AG09319 (cell line): Measurements from ENCODE around the gene KRTAP10-6.
"Not testable (repeated sequence)": the region's sequence is repeated elsewhere in the genome, so short reads cannot be mapped to it uniquely, and the experiment has no call there.

Experiments
- DNase-seq: peaks from one replicate; pipeline ENCODE4 v3.0.0-alpha.2; 2010; ENCODE audit warnings: low read depth; ENCODE audit errors: extremely low read depth
- CTCF ChIP-seq: IDR thresholded peaks from 2 replicates; pipeline ENCODE4 v1.5.1; 2011; ENCODE audit warnings: low read depth, mild to moderate bottlenecking, inconsistent platforms, low read length, moderate library complexity

Gene KRTAP10-6

DNA sequence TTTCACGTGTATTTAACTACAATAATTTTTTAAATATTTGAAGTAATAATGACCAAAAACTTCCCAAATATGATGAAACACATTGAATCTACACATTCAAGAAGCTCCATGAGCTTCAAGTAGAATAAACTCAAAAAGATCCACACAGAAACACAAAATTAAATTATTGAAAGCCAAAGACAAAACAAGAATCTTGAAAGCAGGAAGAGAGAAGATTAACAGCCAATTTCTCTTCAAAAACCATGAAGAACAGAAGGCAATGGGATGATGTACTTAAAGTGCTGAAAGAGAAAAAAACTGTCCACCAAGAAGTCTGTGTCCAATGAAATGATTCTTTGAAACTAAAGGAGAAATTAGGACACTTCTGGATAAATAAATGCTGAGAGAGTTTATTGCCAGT lies 39.8 kb upstream of the KRTAP10-6 start:
- DNase-seq, result no peak
- TF ChIP-seq CTCF, result no peak

- no peak for DNase-seq
- TF ChIP-seq CTCF, result no peak
These were observed 38.1 kb upstream of the KRTAP10-6 start for GRCh38 chr21:44630440-44630839.

- no peak for DNase-seq
- no peak for TF ChIP-seq CTCF
These were observed 36.5 kb upstream of the KRTAP10-6 start for GRCh38 chr21:44628707-44629391.

DNA sequence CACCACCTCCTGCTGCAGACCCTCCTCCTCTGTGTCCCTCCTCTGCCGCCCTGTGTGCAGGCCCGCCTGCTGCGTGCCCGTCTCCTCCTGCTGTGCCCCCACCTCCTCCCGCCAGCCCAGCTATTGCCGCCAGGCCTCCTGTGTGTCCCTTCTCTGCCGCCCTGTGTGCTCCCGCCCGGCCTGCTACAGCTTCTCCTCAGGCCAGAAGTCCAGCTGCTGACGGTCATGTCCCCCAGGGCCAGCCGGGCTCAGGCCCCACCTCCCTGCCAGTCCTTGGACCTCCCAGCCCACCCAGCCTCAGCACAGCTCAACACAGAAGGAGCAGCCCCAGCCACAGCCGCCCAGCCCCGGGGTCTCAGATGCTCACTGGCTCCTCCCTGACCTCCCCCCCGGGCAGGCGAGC lies 35.5 kb upstream of the KRTAP10-6 start:
- not testable (repeated sequence) for DNase-seq

DNA sequence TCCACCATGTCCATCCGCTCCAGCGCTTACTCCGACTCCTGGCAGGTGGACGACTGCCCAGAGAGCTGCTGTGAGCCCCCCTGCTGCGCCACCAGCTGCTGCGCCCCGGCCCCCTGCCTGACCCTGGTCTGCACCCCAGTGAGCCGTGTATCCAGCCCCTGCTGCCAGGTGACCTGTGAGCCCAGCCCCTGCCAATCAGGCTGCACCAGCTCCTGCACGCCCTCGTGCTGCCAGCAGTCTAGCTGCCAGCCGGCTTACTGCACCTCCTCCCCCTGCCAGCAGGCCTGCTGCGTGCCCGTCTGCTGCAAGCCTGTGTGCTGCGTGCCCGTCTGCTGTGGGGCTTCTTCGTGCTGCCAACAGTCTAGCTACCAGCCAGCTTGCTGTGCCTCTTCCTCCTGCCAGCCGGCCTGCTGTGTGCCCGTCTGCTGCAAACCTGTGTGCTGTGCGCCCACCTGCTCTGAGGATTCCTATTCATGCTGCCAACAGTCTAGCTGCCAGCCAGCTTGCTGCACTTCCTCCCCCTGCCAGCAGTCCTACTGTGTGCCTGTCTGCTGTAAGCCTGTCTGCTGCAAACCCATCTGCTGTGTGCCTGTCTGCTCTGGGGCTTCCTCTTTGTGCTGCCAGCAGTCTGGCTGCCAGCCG lies 35.0 kb upstream of the KRTAP10-6 start:
- DNase-seq, result not testable (repeated sequence)

DNA sequence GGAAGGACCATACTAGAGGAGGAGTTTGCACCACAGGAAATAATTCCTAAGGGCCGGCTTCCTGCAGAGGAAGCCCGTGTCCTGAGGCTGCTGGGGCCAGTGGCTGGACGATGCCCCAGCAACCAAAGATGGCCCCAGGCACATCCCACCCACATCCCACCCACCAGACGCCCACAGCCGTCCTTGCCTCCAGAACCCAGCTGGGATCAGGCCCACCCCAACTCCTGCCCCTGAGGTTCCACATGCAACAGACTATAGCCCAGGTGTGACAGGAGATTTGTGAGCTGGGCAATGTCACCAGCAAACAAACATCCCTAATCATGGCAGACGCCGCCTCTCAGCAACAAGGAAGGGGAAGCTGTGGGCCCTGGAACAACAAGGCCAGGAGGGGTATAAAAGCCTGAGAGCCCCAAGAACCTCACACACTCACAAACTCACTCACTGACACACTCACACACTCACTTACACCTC lies 34.4 kb upstream of the KRTAP10-6 start, which contains the start of gene KRTAP10-9:
KRTAP10-9 (plus strand) TSS at position 421 of the 471 bp plus-strand sequence. CDS start 79 bp downstream, outside the sequence.
- DNase-seq, result no peak
- no peak for TF ChIP-seq CTCF

- no peak for DNase-seq
- no peak for TF ChIP-seq CTCF
These were observed 34.0 kb upstream of the KRTAP10-6 start for GRCh38 chr21:44626262-44626661.

DNA sequence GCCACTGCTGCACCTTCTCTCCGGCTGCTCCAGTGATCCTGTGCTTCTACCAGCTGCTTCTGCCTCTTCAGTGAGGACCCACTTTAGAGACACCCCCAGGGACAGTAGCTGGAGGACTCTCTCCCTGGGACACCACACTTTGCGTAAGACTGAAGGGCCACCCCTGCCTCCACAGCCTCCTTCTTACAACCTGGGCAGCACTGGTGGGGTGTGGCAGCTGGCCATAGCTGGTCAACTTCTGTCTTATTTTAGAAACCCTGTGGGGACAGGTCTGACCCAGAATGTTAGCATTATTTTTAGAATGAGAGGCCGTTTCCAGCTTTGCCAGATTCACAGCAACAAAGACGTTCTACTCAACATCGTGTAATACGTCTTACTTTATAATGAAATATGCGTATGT lies 33.5 kb upstream of the KRTAP10-6 start:
- no peak for DNase-seq

More for the DNA sequence above, 33.5 kb upstream of the KRTAP10-6 start:
- no peak for TF ChIP-seq CTCF
